GM18502 (cell line): Measurements from ENCODE around the gene CRK.
"Not testable (repeated sequence)": the region's sequence is repeated elsewhere in the genome, so short reads cannot be mapped to it uniquely, and the experiment has no call there.

ENCODE experiments used
- ATAC-seq: cut with Tn5 transposase; IDR thresholded peaks from one replicate; pipeline ENCODE4 v1.9.1; 2021; ENCODE audit warnings: mild to moderate bottlenecking; ENCODE audit not compliant: unreplicated experiment, poor library complexity

Gene CRK

GRCh38 chr17:1391577-1391976, 64.5 kb downstream of the CRK start:
- ATAC-seq, result no peak

GRCh38 chr17:1390432-1391367, 65.3 kb downstream of the CRK start:
- no peak for ATAC-seq

GRCh38 chr17:1387490-1388227, 68.4 kb downstream of the CRK start:
- ATAC-seq, result not testable (repeated sequence)

- ATAC-seq, result not testable (repeated sequence)
These were observed 69.3 kb downstream of the CRK start for GRCh38 chr17:1386675-1387190.

GRCh38 chr17:1386265-1386664, 69.8 kb downstream of the CRK start:
- no peak for ATAC-seq

GRCh38 chr17:1385861-1386260, 70.2 kb downstream of the CRK start:
- ATAC-seq, result no peak

- ATAC-seq, result no peak
These were observed 71.1 kb downstream of the CRK start for GRCh38 chr17:1384905-1385435.

- ATAC-seq, result peak; percentile 62
These were observed 76.1 kb downstream of the CRK start for GRCh38 chr17:1379930-1380313.

GRCh38 chr17:1379208-1379929, 76.7 kb downstream of the CRK start:
- ATAC-seq, result no peak

- ATAC-seq, result not testable (repeated sequence)
These were observed 77.6 kb downstream of the CRK start for GRCh38 chr17:1378476-1378860.

- ATAC-seq, result no peak
These were observed 78.7 kb downstream of the CRK start for GRCh38 chr17:1377334-1377733.

GRCh38 chr17:1376061-1376460, 80.0 kb downstream of the CRK start:
- ATAC-seq, result no peak

- no peak for ATAC-seq
These were observed 80.4 kb downstream of the CRK start for GRCh38 chr17:1375615-1376014.

- no peak for ATAC-seq
These were observed 81.4 kb downstream of the CRK start for GRCh38 chr17:1374431-1375177.

GRCh38 chr17:1373707-1374237, 82.3 kb downstream of the CRK start:
- no peak for ATAC-seq

- ATAC-seq, result no peak
These were observed 83.4 kb downstream of the CRK start for GRCh38 chr17:1372618-1373017.

- no peak for ATAC-seq
These were observed 84.0 kb downstream of the CRK start for GRCh38 chr17:1371893-1372590.
